Thoracic aorta (tissue), 2 donors: ENCODE measurements around the gene FMNL2. TPM values are rescaled to one million over a fixed set of nuclear protein-coding genes. Genes with fewer than 3 reads are reported as not detected.

ENCODE experiments used
- ATAC-seq: fragments of 150-250 bp; one replicate; pipeline ENCODE4 v1.8.0; 2017; ENCODE audit warnings: low read depth; ENCODE audit not compliant: insufficient number of reproducible peaks, low FRiP score
- DNase-seq: peaks from one replicate; pipeline ENCODE4 v3.0.0-alpha.2; 2020; ENCODE audit warnings: low spot score
- H3K27ac ChIP-seq, 2 donors: fragments of 200-600 bp; sonication (generic); 1 replicate in 1 of 2; 2 replicates in 1 of 2; pipeline ENCODE4 v1.5.1; 2016; ENCODE audit warnings: mild to moderate bottlenecking in 2 of 2, moderate library complexity in 2 of 2
- H3K27me3 ChIP-seq: fragments of 200-600 bp; sonication (generic); replicated peaks from 2 replicates; pipeline ENCODE4 v1.6.0; 2016; ENCODE audit warnings: mild to moderate bottlenecking; ENCODE audit not compliant: insufficient read depth
- H3K36me3 ChIP-seq: fragments of 200-600 bp; sonication (generic); one replicate; pipeline ENCODE4 v1.5.1; 2016
- H3K4me1 ChIP-seq, 2 donors: fragments of 200-600 bp; sonication (generic); 1 replicate in 1 of 2; 2 replicates in 1 of 2; pipeline versions ENCODE4 v1.5.1 to v1.6.0; 2016; ENCODE audit warnings: low read depth in 2 of 2, mild to moderate bottlenecking in 1 of 2; ENCODE audit not compliant: control insufficient read depth in 1 of 2
- H3K4me3 ChIP-seq: fragments of 200-600 bp; sonication (generic); 2 replicates; pipeline ENCODE4 v1.5.1; 2016; ENCODE audit warnings: mild to moderate bottlenecking
- H3K9me3 ChIP-seq: fragments of 200-600 bp; sonication (generic); 2 replicates; pipeline ENCODE4 v1.5.1; 2016
- total RNA-seq, 2 donors: library from RNA; depleted of rRNA; stranded (reverse); fragments of >200 nt; gene quantifications; one replicate each; pipeline versions ENCODE4 v1.1.0 to v1.2.3, GENCODE V29; 2016
- TF ChIP-seq, protein P1 (sequence below): fragments of 200-600 bp; sonication (generic); IDR thresholded peaks from one replicate; pipeline ENCODE4 v1.5.1; 2019; ENCODE audit warnings: antibody characterized with exemption

Gene FMNL2
- total RNA-seq, 2 donors from 2014 or later = 30.6 to 87.0 TPM

DNA sequence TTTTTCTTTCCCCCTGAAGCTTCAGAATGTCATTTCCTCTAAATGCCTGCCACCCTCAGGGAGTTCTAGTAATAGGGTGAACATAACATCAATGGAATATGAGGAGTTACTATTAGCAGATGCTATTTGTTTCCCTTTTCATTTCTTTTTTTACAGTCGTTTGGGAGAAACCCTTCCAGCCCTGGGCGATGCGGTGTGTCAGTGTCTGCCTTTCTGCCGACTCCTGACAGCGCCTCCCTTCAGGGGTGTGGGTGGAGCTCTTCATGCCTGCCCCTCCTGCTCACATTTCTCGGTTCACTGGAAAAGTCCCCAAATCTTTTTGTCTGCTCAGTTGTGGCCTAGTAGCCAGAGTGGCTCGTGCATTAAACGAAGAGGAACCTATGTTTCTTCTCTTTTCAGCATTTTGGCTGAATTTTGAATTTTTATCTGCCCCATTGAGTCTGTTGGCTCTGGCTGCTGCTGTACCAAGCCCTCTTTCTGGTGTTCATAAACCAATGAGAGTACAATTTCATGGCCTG, 72.3 kb downstream of the FMNL2 start:
- ATAC-seq = no peak
- peak overlapping the region; percentile 38 to 77 for H3K27ac ChIP-seq
- peaks cover 65 to 84% of the 10 kb centered on the region in 2 donors for H3K4me1 ChIP-seq

DNA sequence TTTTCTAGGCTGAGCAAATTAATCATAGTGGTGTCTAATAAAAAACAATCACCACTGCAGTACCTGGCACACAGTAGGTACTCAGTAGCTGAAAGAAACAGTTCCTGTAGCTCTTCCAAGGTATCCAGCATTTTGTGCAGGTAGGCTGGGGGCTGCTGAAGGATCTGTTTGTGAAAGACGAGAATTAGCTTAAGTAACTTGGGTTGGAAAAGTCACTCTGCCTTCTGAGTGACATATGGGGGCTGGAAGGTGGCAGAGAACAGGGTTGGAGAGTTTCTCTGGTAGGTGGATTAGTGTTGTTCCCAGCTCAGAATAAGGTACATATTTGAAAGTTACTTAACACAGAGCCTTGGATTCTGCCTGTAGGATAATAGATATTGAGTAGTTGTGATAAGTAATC, 72.8 kb downstream of the FMNL2 start:
- no peak for ATAC-seq
- Histone ChIP-seq H3K4me3 (peak overlapping the region; percentile 53), H3K36me3 (no peaks in the 10 kb centered on the region), H3K27me3 (no peaks in the 10 kb centered on the region), H3K27ac (peak overlapping the region; percentile 38 to 77), H3K4me1 (peaks cover 60 to 82% of the 10 kb centered on the region in 2 donors), H3K9me3 (no peaks in the 10 kb centered on the region)
- TF ChIP-seq, protein P1, sequence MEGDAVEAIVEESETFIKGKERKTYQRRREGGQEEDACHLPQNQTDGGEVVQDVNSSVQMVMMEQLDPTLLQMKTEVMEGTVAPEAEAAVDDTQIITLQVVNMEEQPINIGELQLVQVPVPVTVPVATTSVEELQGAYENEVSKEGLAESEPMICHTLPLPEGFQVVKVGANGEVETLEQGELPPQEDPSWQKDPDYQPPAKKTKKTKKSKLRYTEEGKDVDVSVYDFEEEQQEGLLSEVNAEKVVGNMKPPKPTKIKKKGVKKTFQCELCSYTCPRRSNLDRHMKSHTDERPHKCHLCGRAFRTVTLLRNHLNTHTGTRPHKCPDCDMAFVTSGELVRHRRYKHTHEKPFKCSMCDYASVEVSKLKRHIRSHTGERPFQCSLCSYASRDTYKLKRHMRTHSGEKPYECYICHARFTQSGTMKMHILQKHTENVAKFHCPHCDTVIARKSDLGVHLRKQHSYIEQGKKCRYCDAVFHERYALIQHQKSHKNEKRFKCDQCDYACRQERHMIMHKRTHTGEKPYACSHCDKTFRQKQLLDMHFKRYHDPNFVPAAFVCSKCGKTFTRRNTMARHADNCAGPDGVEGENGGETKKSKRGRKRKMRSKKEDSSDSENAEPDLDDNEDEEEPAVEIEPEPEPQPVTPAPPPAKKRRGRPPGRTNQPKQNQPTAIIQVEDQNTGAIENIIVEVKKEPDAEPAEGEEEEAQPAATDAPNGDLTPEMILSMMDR = no peak
- DNase-seq = no peak

More for the DNA sequence above, 72.3 kb downstream of the FMNL2 start:
- Histone ChIP-seq H3K27me3 (no peaks in the 10 kb centered on the region), H3K36me3 (no peaks in the 10 kb centered on the region), H3K4me3 (peak overlapping the region; percentile 53), H3K9me3 (no peaks in the 10 kb centered on the region)
- no peak for DNase-seq
- TF ChIP-seq, protein P1 = no peak

DNA sequence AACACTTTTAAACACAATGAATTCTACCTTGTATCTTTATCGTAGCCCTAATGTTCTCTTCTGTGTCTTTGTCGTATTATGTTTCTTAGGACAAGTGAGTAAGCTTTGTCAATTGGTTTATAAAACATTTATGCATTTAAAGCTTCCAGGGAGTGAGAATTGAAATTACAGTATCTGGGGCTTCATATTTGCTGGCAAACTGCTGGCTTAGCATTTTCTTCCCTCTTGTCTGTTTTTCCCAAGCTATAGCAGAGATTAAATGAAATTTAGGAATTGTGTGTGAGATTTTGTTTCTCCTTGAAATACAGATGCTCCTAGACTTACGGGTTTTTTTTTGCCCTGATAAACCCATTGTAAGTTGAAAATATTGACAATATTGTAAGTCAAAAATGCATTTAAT, 73.3 kb downstream of the FMNL2 start:
- Histone ChIP-seq H3K36me3 (no peaks in the 10 kb centered on the region), H3K27me3 (no peaks in the 10 kb centered on the region), H3K9me3 (no peaks in the 10 kb centered on the region), H3K4me1 (peaks cover 55 to 79% of the 10 kb centered on the region in 2 donors), H3K4me3 (no peak overlapping the region), H3K27ac (peak overlapping the region in 1 of 2 donors; percentile 77)
- TF ChIP-seq, protein P1 = no peak
- ATAC-seq (no peak), DNase-seq (no peak)

DNA sequence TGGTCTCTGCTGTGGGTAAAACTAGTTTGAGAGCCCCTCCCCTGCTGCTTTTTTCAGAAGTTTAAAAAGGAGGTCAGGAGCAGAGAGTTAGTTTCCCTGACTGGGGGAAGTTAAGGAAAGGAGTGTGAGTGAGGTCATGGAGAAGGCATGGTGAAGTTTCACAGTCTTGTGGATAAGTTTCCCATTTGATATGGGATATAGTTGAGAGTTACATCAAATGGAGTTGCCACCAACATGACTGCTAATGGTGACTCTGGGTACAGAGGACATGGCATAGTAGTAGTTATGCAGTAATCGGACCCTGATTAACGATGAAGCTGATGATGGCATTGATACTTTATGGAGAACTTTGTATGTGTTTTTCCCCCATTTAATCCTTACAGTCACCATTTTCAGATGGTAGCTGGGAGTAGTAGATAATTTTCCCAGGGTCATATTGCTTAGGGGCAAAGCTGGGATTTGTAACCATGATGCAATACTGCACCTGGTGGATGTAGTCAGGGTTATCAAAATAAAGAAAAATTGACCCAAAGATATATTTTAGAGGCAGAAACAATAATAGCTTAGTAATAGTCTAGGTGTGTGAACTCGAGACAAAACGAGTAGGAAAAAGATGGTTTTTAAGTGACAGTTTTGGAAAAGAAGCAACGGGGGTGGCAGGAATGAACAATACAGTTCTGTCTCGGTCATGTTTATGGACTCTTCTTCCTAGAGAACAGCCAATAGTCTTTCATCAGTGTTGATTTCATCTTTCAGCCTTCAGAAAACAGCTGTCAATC, 74.6 kb downstream of the FMNL2 start:
- Histone ChIP-seq H3K27me3 (no peaks in the 10 kb centered on the region), H3K36me3 (no peaks in the 10 kb centered on the region), H3K27ac (peak overlapping the region in 1 of 2 donors; percentile 16), H3K4me3 (no peak overlapping the region), H3K9me3 (no peaks in the 10 kb centered on the region), H3K4me1 (peaks cover 42 to 65% of the 10 kb centered on the region in 2 donors)
- DNase-seq (no peak), ATAC-seq (no peak)
- TF ChIP-seq, protein P1 = no peak

DNA sequence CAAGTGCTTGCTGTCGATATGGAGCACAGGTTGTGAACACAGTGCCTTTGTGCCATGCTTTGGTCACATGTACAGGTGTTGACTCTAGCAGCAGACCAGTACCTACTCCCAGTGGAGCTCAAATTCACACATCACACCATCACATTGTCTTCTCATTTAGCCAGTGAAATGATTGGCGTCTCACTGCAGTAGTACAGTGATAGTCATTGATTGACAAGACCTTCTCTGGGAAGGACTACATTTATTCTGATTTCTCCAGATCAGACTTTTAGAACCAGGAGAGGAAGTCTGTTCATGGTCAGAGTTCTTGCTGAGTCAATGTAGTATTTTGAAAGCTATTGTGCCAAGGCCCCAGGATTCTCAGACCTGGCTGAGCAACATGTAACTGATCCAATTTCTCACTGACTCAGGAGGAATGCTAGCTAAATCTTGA, 75.2 kb downstream of the FMNL2 start:
- Histone ChIP-seq H3K27ac (peak overlapping the region; percentile 23 to 45), H3K4me3 (no peak overlapping the region), H3K36me3 (no peaks in the 10 kb centered on the region), H3K27me3 (no peaks in the 10 kb centered on the region), H3K9me3 (no peaks in the 10 kb centered on the region), H3K4me1 (peaks cover 36 to 59% of the 10 kb centered on the region in 2 donors)
- ATAC-seq (no peak), DNase-seq (no peak)
- TF ChIP-seq, protein P1 = no peak
